Heart left ventricle (tissue), 16 donors: ENCODE measurements around the gene UBE2A. TPM values are rescaled to one million over a fixed set of nuclear protein-coding genes. Genes with fewer than 3 reads are reported as not detected.

Source experiments
- ATAC-seq, 4 donors: fragments of 200-7000 bp; cut with Tn5 transposase; one replicate each; pipeline ENCODE4 v1.9.1; 2020 to 2022; ENCODE audit warnings: moderate library complexity in 4 of 4, mild to moderate bottlenecking in 3 of 4, moderate number of reproducible peaks in 1 of 4
- DNase-seq, 5 donors: peaks; one replicate each; pipeline ENCODE4 v3.0.0-alpha.2; 2020
- H3K27ac ChIP-seq, 12 donors: fragments of 200-600 bp; sonication (generic) in 4 of 12; one replicate each; pipeline versions ENCODE4 v1.5.0 to v1.8.0; 2016 to 2022; ENCODE audit warnings: mild to moderate bottlenecking in 2 of 12
- H3K27me3 ChIP-seq, 9 donors: fragments of 200-600 bp; sonication (generic) in 2 of 9; one replicate each; pipeline versions ENCODE4 v1.5.1 to v1.8.0; 2016 to 2022; ENCODE audit warnings: mild to moderate bottlenecking in 3 of 9
- H3K36me3 ChIP-seq, 9 donors: fragments of 200-600 bp; sonication (generic) in 2 of 9; one replicate each; pipeline versions ENCODE4 v1.5.0 to v1.8.0; 2018 to 2022; ENCODE audit warnings: mild to moderate bottlenecking in 2 of 9
- H3K4me1 ChIP-seq, 12 donors: fragments of 200-600 bp; sonication (generic) in 4 of 12; one replicate each; pipeline versions ENCODE4 v1.5.0 to v1.8.0; 2016 to 2022; ENCODE audit warnings: mild to moderate bottlenecking in 3 of 12
- H3K4me3 ChIP-seq, 12 donors: fragments of 200-600 bp; sonication (generic) in 4 of 12; one replicate each; pipeline versions ENCODE4 v1.5.0 to v1.8.0; 2017 to 2022; ENCODE audit warnings: mild to moderate bottlenecking in 9 of 12, moderate library complexity in 4 of 12
- H3K9me3 ChIP-seq, 12 donors: fragments of 200-600 bp; sonication (generic) in 4 of 12; one replicate each; pipeline versions ENCODE4 v1.5.0 to v1.8.0; 2016 to 2022; ENCODE audit warnings: mild to moderate bottlenecking in 1 of 12
- CTCF ChIP-seq, 12 donors: fragments of 200-600 bp; sonication (generic) in 4 of 12; IDR thresholded peaks; one replicate each; pipeline versions ENCODE4 v1.5.0 to v1.8.0; 2018 to 2022; ENCODE audit warnings: antibody characterized with exemption in 12 of 12, mild to moderate bottlenecking in 5 of 12
- POLR2A ChIP-seq, 2 donors: fragments of 450-650 bp; IDR thresholded peaks; one replicate each; pipeline ENCODE4 v1.6.1; 2017; ENCODE audit warnings: antibody characterized with exemption in 2 of 2, mild to moderate bottlenecking in 2 of 2, moderate library complexity in 2 of 2
- WGBS, 4 donors: extraction: QIAGEN DNeasy Blood & Tissue Kit in 2 of 4; methylation state at CpG; one replicate each; pipeline versions ENCODE4 v1.1.5 to v1.1.7; 2013 to 2018; 5-methylcytosine and 5-hydroxymethylcytosine counted together
- intact Hi-C, 10 donors: fragments of 100-400 bp; cut with DNase I; formaldehyde crosslinking; loops; one replicate each; pipeline versions ENCODE4 v1.11.1 to v1.14.2; 2022
- polyA plus RNA-seq, 2 donors: library from polyadenylated mRNA; stranded (reverse); fragments of 200-250 nt; gene quantifications; one replicate each; pipeline ENCODE4 v1.2.3, GENCODE V29; 2013
- total RNA-seq, 9 donors: library from RNA; depleted of rRNA in 2 of 9; stranded (reverse); fragments of >200 nt in 2 of 9; fragmentation: NEBNext Ultra II Directional in 3 of 9; extraction: Animal tissue kit (Norgen Biotek cat#: 25700) in 3 of 9; gene quantifications; one replicate each; pipeline versions ENCODE4 v1.1.0 to v1.2.4, GENCODE V29; 2016 to 2023
- donor health status: ischemic (EF 13 %, LVEDD 7.1; RV severe dilation, severe dysfunction).
- donor health status: healthy with polysubstance abuse.
- donor health status: DM: no; HTN: yes; CAD: no.
- donor health status: DM: no; HTN: no; CAD: no.
- donor health status: ischemic (EF 25% LVEDD 6.9; RV normal size, moderate dysfunction).
- donor health status: ischemic (EF 25% LVEDD 5.7; RV mildly dilated, moderate dysfunction).
- donor health status: healthy.
- donor health status: DM: yes; HTN: yes; CAD: no.
- donor health status: ischemic (EF 35%, LVEDD 5.7; RV mildly dilated, moderate dysfunction).
- donor health status: nonischemic (EF 11% LVEDD 7.7; RV severe dilation, severe dysfunction).
- donor health status: DM: yes; HTN: yes; CAD: no.
- donor health status: PGD.
- donor health status: ischemic (EF 29% LVEDD 5.4; RV normal size, mild dysfunction).
- donor health status: nonischemic (EF 23%, LVEDD 6.1; RV moderate dilation, normal function).

Gene UBE2A
- total and polyA plus RNA-seq, 11 donors, result 37.3 to 86.2 (median 65.5) TPM

GRCh38 chrX:119607018-119607389 lies 32.6 kb downstream of the UBE2A start:
- 34 to 66% (median 46%) methylated on average over 7 of the region's 7 CpGs for WGBS, 4 donors
- no peak for DNase-seq
- Histone ChIP-seq H3K4me1 (peaks cover 0 to 7% (median 0%) of the 10 kb centered on the region in 12 donors), H3K27me3 (peaks cover 0 to 9% (median 0%) of the 10 kb centered on the region in 9 donors), H3K9me3 (no peaks in the 10 kb centered on the region), H3K27ac (peak overlapping the region in 11 of 12 donors; percentile 78 to 97 (median 90)), H3K36me3 (peaks cover 0 to 3% (median 0%) of the 10 kb centered on the region in 9 donors), H3K4me3 (peak overlapping the region in 11 of 12 donors; percentile 55 to 98 (median 77))
- TF ChIP-seq POLR2A (IDR thresholded peaks at IDR 0.05) (no peak), CTCF (IDR thresholded peaks at IDR 0.05) (no peak)
- ATAC-seq, result no peak
- intact Hi-C loops, result loop anchor here in 4 of 10 donors (5.0 to 10.0 kb wide), 6 partner anchors 35 to 125 kb away; partner anchors contain the start of genes SEPTIN6 (in 1 of the 4) and UBE2A (in 1 of the 4)

- H3K4me3 ChIP-seq, result no peak overlapping the region
- DNase-seq (no peak), ATAC-seq (no peak)
- no peaks in the 10 kb centered on the region for H3K9me3 ChIP-seq
- TF ChIP-seq CTCF (IDR thresholded peaks at IDR 0.05), result no peak
- H3K27ac ChIP-seq, result no peak overlapping the region
- intact Hi-C loops, result loop anchor here in 5 of 10 donors (5.0 to 10.0 kb wide), 4 partner anchors 80 to 120 kb away; partner anchors contain the start of gene SEPTIN6 (in 1 of the 5)
- peaks cover 0 to 11% (median 0%) of the 10 kb centered on the region in 12 donors for H3K4me1 ChIP-seq
- H3K27me3 ChIP-seq, result no peaks in the 10 kb centered on the region
- no peaks in the 10 kb centered on the region for H3K36me3 ChIP-seq
- 86 to 90% (median 88%) methylated on average over 13 of the region's 13 CpGs for WGBS, 4 donors
These were observed 40.4 kb downstream of the UBE2A start for GRCh38 chrX:119614776-119615175.

GRCh38 chrX:119617517-119618164 lies 43.3 kb downstream of the UBE2A start:
- peak overlapping the region in 1 of 12 donors; percentile 58 for H3K27ac ChIP-seq
- H3K4me1 ChIP-seq, result peaks cover 0 to 16% (median 0%) of the 10 kb centered on the region in 12 donors
- ATAC-seq (no peak), DNase-seq (no peak)
- no peaks in the 10 kb centered on the region for H3K36me3 ChIP-seq
- intact Hi-C loops, result loop anchor here in 1 of 10 donors (10.0 kb wide), 2 partner anchors 77 to 117 kb away; partner anchors contain the start of gene SEPTIN6
- TF ChIP-seq POLR2A (IDR thresholded peaks at IDR 0.05), result no peak
- no peak for TF ChIP-seq CTCF (IDR thresholded peaks at IDR 0.05)
- H3K4me3 ChIP-seq, result no peak overlapping the region
- H3K27me3 ChIP-seq, result no peaks in the 10 kb centered on the region
- no peaks in the 10 kb centered on the region for H3K9me3 ChIP-seq
- WGBS, 4 donors, result 64 to 90% (median 76%) methylated on average over 15 of the region's 15 CpGs

- Histone ChIP-seq H3K4me3 (no peak overlapping the region), H3K27ac (peak overlapping the region in 1 of 12 donors; percentile 58), H3K27me3 (no peaks in the 10 kb centered on the region), H3K9me3 (no peaks in the 10 kb centered on the region), H3K36me3 (no peaks in the 10 kb centered on the region), H3K4me1 (peaks cover 0 to 23% (median 0%) of the 10 kb centered on the region in 12 donors)
- DNase-seq (peak in 2 of 5 donors; percentile 15 to 36), ATAC-seq (peak in 3 of 4 donors; percentile 44 to 66 (median 54))
- no peak for TF ChIP-seq CTCF (IDR thresholded peaks at IDR 0.05)
- no peak for TF ChIP-seq POLR2A (IDR thresholded peaks at IDR 0.05)
- WGBS, 4 donors, result 68 to 93% (median 83%) methylated on average over 5 of the region's 5 CpGs
- intact Hi-C loops, result loop anchor here in 1 of 10 donors (10.0 kb wide), 2 partner anchors 76 to 116 kb away; partner anchors contain the start of gene SEPTIN6
These were observed 44.1 kb downstream of the UBE2A start for GRCh38 chrX:119618439-119618838.
